ENCODE data around the gene S100A3. TPM values are rescaled to one million over a fixed set of nuclear protein-coding genes. Genes with fewer than 3 reads are reported as not detected.

S100A3 gene
- total and polyA plus RNA-seq, 2 of the 8 experiments (the other 6 are each of a cell fraction or from before 2014, with no cell fraction given), result 0.26 to 0.47 TPM

DNA sequence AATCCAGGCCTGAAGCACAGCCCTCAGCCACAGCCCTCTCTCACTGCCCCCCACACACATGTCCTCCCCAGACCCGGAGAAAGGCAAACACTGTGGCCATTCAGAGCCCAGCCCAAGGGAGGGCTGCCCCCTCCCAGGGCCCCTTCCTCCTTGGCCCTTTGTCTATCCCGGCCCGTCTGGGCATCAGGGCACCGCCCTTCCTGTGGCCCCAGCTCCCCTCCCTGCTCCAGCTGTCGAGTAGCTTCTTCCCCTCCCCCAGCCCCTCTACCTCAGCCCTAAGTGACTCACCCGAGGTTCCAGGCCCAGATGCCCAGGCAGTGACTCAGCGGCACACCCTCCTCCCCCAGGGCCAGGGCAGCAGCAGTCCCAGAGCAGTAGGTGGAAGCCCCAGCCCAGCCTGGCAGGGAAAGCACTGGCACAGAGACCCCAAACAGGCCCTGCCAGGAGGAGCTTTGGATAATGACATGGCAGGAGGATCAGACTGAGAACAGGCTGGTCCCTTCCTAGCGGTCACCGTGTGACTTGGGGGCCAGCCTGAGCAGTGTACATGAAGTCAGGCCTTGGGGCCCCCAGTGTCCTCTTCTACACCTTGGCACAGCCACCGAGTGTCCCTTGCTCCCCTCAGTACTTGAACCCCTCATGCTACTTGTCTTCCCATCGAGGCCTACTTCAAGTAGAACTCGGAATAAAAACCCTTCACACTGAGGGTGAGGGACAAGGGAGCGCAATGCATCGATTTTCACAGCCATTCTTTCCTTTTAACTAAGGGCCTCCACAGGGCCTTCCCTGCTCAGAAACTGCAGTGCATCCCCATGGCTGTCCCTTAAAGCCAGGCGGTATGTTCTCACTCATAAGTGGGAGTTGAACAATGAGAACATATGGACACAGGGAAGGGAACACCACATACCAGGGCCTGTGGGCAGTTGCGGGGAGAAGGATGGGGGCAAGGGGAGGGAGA lies 17.6 kb upstream of the S100A3 start (continued):
- TF ChIP-seq ATF3 (IDR thresholded peaks at IDR 0.05; ENCODE audit: insufficient read depth, low read depth, low read length), result peak; percentile 55; the same call in 1 of the 2 replicates
- peak in 1 of 2 experiments; percentile 24; a peak in 1 of 3 replicates for TF ChIP-seq POLR2A (IDR thresholded peaks at IDR 0.05; ENCODE audit: control extremely low read depth in 1 of 2, low read depth in 2 of 2, low read length in 2 of 2)
- TF ChIP-seq SIRT6 (IDR thresholded peaks at IDR 0.05; ENCODE audit: low read length), result no peak
- TF ChIP-seq ASH2L (IDR thresholded peaks at IDR 0.05; ENCODE audit: low read length), result peak; percentile 69
- TF ChIP-seq SAP30 (IDR thresholded peaks at IDR 0.05; ENCODE audit: insufficient read depth, insufficient replicate concordance, low read length), result no peak
- no peak for TF ChIP-seq CREB1 (IDR thresholded peaks at IDR 0.05)
- peak; percentile 48; the same call in 1 of the 2 replicates for TF ChIP-seq BACH1 (IDR thresholded peaks at IDR 0.05; ENCODE audit: low read length)
- no peak for TF ChIP-seq CBX8 (IDR thresholded peaks at IDR 0.05; ENCODE audit: borderline replicate concordance, low read depth, low read length)
- TF ChIP-seq KDM4A (IDR thresholded peaks at IDR 0.05; ENCODE audit: low read depth, low read length, severe bottlenecking), result no peak
- no peak for TF ChIP-seq EZH2 (IDR thresholded peaks at IDR 0.05; ENCODE audit: low read depth, low read length, severe bottlenecking)
- TF ChIP-seq TCF12 (IDR thresholded peaks at IDR 0.05; ENCODE audit: low read depth, low read length), result peak; percentile 85; the same call in 1 of the 2 replicates
- no peak for TF ChIP-seq ZNF274 (IDR thresholded peaks at IDR 0.05; ENCODE audit: borderline replicate concordance, extremely low read depth, low read length)
- TF ChIP-seq BCL11A (IDR thresholded peaks at IDR 0.05; ENCODE audit: low read depth in 2 of 2, low read length in 2 of 2), result no peak
- no peak for TF ChIP-seq SIX5 (IDR thresholded peaks at IDR 0.05; ENCODE audit: low read depth, low read length)
- TF ChIP-seq BRCA1 (IDR thresholded peaks at IDR 0.05; ENCODE audit: low read depth, low read length), result no peak
- TF ChIP-seq GABPA (IDR thresholded peaks at IDR 0.05; ENCODE audit: borderline replicate concordance, insufficient read depth, low read length), result no peak
- TF ChIP-seq CHD2 (IDR thresholded peaks at IDR 0.05; ENCODE audit: low read length), result no peak; the same call in 1 of the 2 replicates
- TF ChIP-seq, protein P1, sequence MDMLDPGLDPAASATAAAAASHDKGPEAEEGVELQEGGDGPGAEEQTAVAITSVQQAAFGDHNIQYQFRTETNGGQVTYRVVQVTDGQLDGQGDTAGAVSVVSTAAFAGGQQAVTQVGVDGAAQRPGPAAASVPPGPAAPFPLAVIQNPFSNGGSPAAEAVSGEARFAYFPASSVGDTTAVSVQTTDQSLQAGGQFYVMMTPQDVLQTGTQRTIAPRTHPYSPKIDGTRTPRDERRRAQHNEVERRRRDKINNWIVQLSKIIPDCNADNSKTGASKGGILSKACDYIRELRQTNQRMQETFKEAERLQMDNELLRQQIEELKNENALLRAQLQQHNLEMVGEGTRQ (IDR thresholded peaks at IDR 0.05; ENCODE audit: low read length), result no peak
- no peak for TF ChIP-seq KDM5A (IDR thresholded peaks at IDR 0.05; ENCODE audit: low read length)
- no peak for TF ChIP-seq CEBPB (IDR thresholded peaks at IDR 0.05; ENCODE audit: low read depth, low read length)
- TF ChIP-seq TEAD4 (IDR thresholded peaks at IDR 0.05; ENCODE audit: low read depth, low read length), result no peak

Data from H1 (cell line).